ENCODE results near the gene SECISBP2L.

GRCh38 chr15:48989170-48989569 is 57.1 kb downstream of the SECISBP2L start:
- TF ChIP-seq CTCF (IDR thresholded peaks at IDR 0.05) (no peak), POLR2A (IDR thresholded peaks at IDR 0.05) (no peak)
